CD14-positive monocyte (primary cell): Measurements from ENCODE around the gene NSF. TPM values are rescaled to one million over a fixed set of nuclear protein-coding genes. Genes with fewer than 3 reads are reported as not detected.
"Not testable (repeated sequence)": the region's sequence is repeated elsewhere in the genome, so short reads cannot be mapped to it uniquely, and the experiment has no call there.

Experiments used
- DNase-seq, 3 donors: peaks; one replicate each; pipeline ENCODE4 v3.0.0-alpha.2; 2011 to 2022
- H2AFZ ChIP-seq: 2 replicates; pipeline ENCODE4 v1.6.0; 2012; ENCODE audit warnings: mild to moderate bottlenecking, low read depth, low read length, inconsistent platforms; ENCODE audit not compliant: insufficient read depth, poor library complexity, severe bottlenecking
- H3K27ac ChIP-seq, 2 donors: 1 replicate in 1 of 2; 2 replicates in 1 of 2; pipeline ENCODE4 v1.5.1; 2012 to 2013; ENCODE audit warnings: low read length in 2 of 2, control low read depth in 1 of 2, inconsistent platforms in 1 of 2, low read depth in 1 of 2, mild to moderate bottlenecking in 1 of 2
- H3K27me3 ChIP-seq, 2 donors: one replicate each; pipeline versions ENCODE4 v1.6.0 to v1.6.1; 2011 to 2013; ENCODE audit warnings: low read length in 2 of 2; ENCODE audit not compliant: control insufficient read depth in 2 of 2, insufficient read depth in 2 of 2
- H3K36me3 ChIP-seq, 2 donors: replicated peaks in 1 of 2; 1 replicate in 1 of 2; 2 replicates in 1 of 2; pipeline versions ENCODE4 v1.5.1 to v1.6.1; 2012 to 2013; ENCODE audit warnings: low read length in 2 of 2, control low read depth in 1 of 2, inconsistent platforms in 1 of 2, mild to moderate bottlenecking in 1 of 2; ENCODE audit not compliant: insufficient read depth in 2 of 2, control insufficient read depth in 1 of 2
- H3K4me1 ChIP-seq, 2 donors: 1 replicate in 1 of 2; 2 replicates in 1 of 2; pipeline versions ENCODE4 v1.5.1 to v1.6.1; 2012 to 2013; ENCODE audit warnings: low read length in 2 of 2, control low read depth in 1 of 2, inconsistent platforms in 1 of 2, mild to moderate bottlenecking in 1 of 2, moderate library complexity in 1 of 2; ENCODE audit not compliant: insufficient read depth in 2 of 2, control insufficient read depth in 1 of 2
- H3K4me2 ChIP-seq: replicated peaks from 2 replicates; pipeline ENCODE3; 2012; ENCODE audit warnings: low read length, moderate library complexity, mild to moderate bottlenecking; ENCODE audit not compliant: poor library complexity, severe bottlenecking; ENCODE audit errors: extremely low read depth
- H3K4me3 ChIP-seq, 3 experiments: fragments of 200-600 bp in 1 of 3; sonication (generic) in 1 of 3; replicated peaks in 1 of 3; 1 replicate in 2 of 3; 2 replicates in 1 of 3; pipeline ENCODE4 v1.5.1; 2011 to 2013; ENCODE audit warnings: low read length in 3 of 3, mild to moderate bottlenecking in 3 of 3, control low read depth in 2 of 3, low read depth in 2 of 3, inconsistent platforms in 1 of 3, moderate library complexity in 1 of 3
- H3K79me2 ChIP-seq: 2 replicates; pipeline ENCODE4 v1.6.0; 2012; ENCODE audit warnings: mild to moderate bottlenecking, control low read depth, inconsistent platforms, low read length, moderate library complexity; ENCODE audit not compliant: insufficient read depth
- H3K9ac ChIP-seq: 2 replicates; pipeline ENCODE4 v1.6.0; 2017; ENCODE audit warnings: low read length, mild to moderate bottlenecking; ENCODE audit not compliant: insufficient read depth, poor library complexity, severe bottlenecking
- H3K9me3 ChIP-seq, 2 donors: replicated peaks in 1 of 2; 1 replicate in 1 of 2; 2 replicates in 1 of 2; pipeline versions ENCODE4 v1.5.1 to v1.6.1; 2012 to 2013; ENCODE audit warnings: low read length in 2 of 2, control low read depth in 1 of 2; ENCODE audit not compliant: control insufficient read depth in 1 of 2, insufficient read depth in 1 of 2
- H4K20me1 ChIP-seq: 2 replicates; pipeline ENCODE4 v1.6.0; 2012; ENCODE audit warnings: mild to moderate bottlenecking, low read length, control low read depth, moderate library complexity; ENCODE audit not compliant: insufficient read depth
- H3K27ac Mint-ChIP-seq, 7 donors: one replicate each; pipeline ENCODE4 v1.8.0; 2020; ENCODE audit warnings: mild to moderate bottlenecking in 7 of 7, mixed read lengths in 7 of 7, moderate library complexity in 6 of 7, inconsistent platforms in 2 of 7
- H3K27me3 Mint-ChIP-seq, 3 donors: one replicate each; pipeline ENCODE4 v1.8.0; 2021 to 2022; ENCODE audit warnings: low read depth in 3 of 3, mild to moderate bottlenecking in 3 of 3, mixed read lengths in 3 of 3, moderate library complexity in 3 of 3, inconsistent platforms in 1 of 3
- H3K36me3 Mint-ChIP-seq, 2 donors: one replicate each; pipeline ENCODE4 v1.8.0; 2020; ENCODE audit warnings: mixed read lengths in 2 of 2, inconsistent platforms in 1 of 2, mild to moderate bottlenecking in 1 of 2
- H3K4me1 Mint-ChIP-seq: one replicate; pipeline ENCODE4 v1.8.0; 2020; ENCODE audit warnings: mild to moderate bottlenecking, mixed read lengths
- H3K4me3 Mint-ChIP-seq, 2 donors: one replicate each; pipeline ENCODE4 v1.8.0; 2020; ENCODE audit warnings: mild to moderate bottlenecking in 2 of 2, mixed read lengths in 2 of 2, moderate library complexity in 1 of 2
- H3K9me3 Mint-ChIP-seq, 7 donors: one replicate each; pipeline ENCODE4 v1.8.0; 2020 to 2022; ENCODE audit warnings: mixed read lengths in 7 of 7, mild to moderate bottlenecking in 6 of 7, moderate library complexity in 6 of 7, inconsistent platforms in 2 of 7
- CTCF ChIP-seq: fragments of 200-600 bp; IDR thresholded peaks from one replicate; pipeline ENCODE4 v1.8.0; 2022; ENCODE audit warnings: antibody characterized with exemption, mild to moderate bottlenecking
- WGBS: methylation state at CpG from one replicate; pipeline ENCODE4 v1.1.5; 2013; ENCODE audit warnings: missing lambda C conversion rate; ENCODE audit not compliant: insufficient coverage; 5-methylcytosine and 5-hydroxymethylcytosine counted together
- intact Hi-C, 2 donors: fragments of 100-400 bp; cut with micrococcal nuclease; formaldehyde crosslinking; loops; one replicate each; pipeline versions ENCODE4 v1.15.0 to v1.15.1; 2023
- polyA plus RNA-seq, 3 donors: library from polyadenylated mRNA; depleted of rRNA in 1 of 3; unstranded in 2 of 3; stranded (reverse) in 1 of 3; fragments of 300-500 nt in 2 of 3; fragments of >200 nt in 1 of 3; fragmentation: Illumina TruSeq in 2 of 3; gene quantifications; 1 replicate in 2 of 3; 2 replicates in 1 of 3; pipeline ENCODE4 v1.2.3, GENCODE V29; 2012 to 2021

NSF gene
- polyA plus RNA-seq, 3 donors = 22.5 to 63.2 (median 58.0) TPM

GRCh38 chr17:46641861-46642656 is 51.6 kb downstream of the NSF start:
- H3K4me2 ChIP-seq, H3K9me3 ChIP-seq, H3K4me1 ChIP-seq, H3K27ac ChIP-seq, H3K4me1 Mint-ChIP-seq, H4K20me1 ChIP-seq, intact Hi-C loops, DNase-seq, H2AFZ ChIP-seq, H3K27ac Mint-ChIP-seq, H3K9me3 Mint-ChIP-seq, H3K27me3 Mint-ChIP-seq, H3K27me3 ChIP-seq, H3K79me2 ChIP-seq, H3K9ac ChIP-seq, H3K36me3 ChIP-seq, H3K36me3 Mint-ChIP-seq, H3K4me3 Mint-ChIP-seq, H3K4me3 ChIP-seq: not testable (repeated sequence)
- no CpG with 5 or more reads among the region's 2 CpGs for WGBS
- TF ChIP-seq CTCF = peak; percentile 32

DNA sequence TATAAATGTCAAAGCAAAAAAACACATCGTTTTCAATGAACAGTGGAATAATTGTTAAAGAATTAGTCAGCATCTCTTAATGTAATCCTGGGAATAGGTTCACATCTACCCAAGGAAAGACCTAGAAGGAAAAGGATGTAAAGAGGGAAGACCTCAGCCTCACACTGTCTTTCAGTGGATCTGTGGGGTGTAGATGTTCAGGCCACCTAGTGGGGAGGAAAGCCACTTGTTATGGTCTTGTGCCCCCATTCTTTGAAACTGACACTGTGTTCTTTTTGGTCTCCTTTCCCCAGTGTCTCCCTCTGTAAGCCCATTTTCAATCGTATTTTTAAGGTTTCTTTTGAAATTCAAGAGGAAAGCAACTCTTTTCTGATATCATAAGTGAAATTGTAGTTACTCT is 56.8 kb downstream of the NSF start:
- H4K20me1 ChIP-seq, H3K9me3 ChIP-seq, H3K27me3 Mint-ChIP-seq, H3K36me3 Mint-ChIP-seq, DNase-seq, H3K4me1 ChIP-seq, H3K36me3 ChIP-seq, H3K27ac Mint-ChIP-seq, H3K9me3 Mint-ChIP-seq, H3K4me3 ChIP-seq, H2AFZ ChIP-seq, H3K9ac ChIP-seq, intact Hi-C loops, H3K27ac ChIP-seq, H3K4me3 Mint-ChIP-seq, H3K4me2 ChIP-seq, H3K27me3 ChIP-seq, H3K4me1 Mint-ChIP-seq, H3K79me2 ChIP-seq: not testable (repeated sequence)
- no CpG with 5 or more reads among the region's 2 CpGs for WGBS

- not testable (repeated sequence) for H3K4me3 Mint-ChIP-seq
Measured at GRCh38 chr17:46647688-46648278, 57.3 kb downstream of the NSF start.

GRCh38 chr17:46649246-46649645 is 58.8 kb downstream of the NSF start:
- not testable (repeated sequence) for H3K9me3 ChIP-seq

More at GRCh38 chr17:46647688-46648278, 57.3 kb downstream of the NSF start:
- H3K4me1 Mint-ChIP-seq, H3K27ac ChIP-seq, H3K79me2 ChIP-seq, H3K27me3 ChIP-seq, DNase-seq, H3K27me3 Mint-ChIP-seq, H3K4me2 ChIP-seq, H3K4me1 ChIP-seq, H3K27ac Mint-ChIP-seq, H3K9me3 Mint-ChIP-seq, H2AFZ ChIP-seq, H3K9ac ChIP-seq, H3K4me3 ChIP-seq, intact Hi-C loops, H3K36me3 ChIP-seq, H4K20me1 ChIP-seq, H3K36me3 Mint-ChIP-seq, H3K9me3 ChIP-seq: not testable (repeated sequence)
- WGBS = no CpG with 5 or more reads among the region's 2 CpGs

More at GRCh38 chr17:46649246-46649645, 58.8 kb downstream of the NSF start:
- H2AFZ ChIP-seq, H4K20me1 ChIP-seq, H3K27ac ChIP-seq, H3K36me3 Mint-ChIP-seq, H3K27ac Mint-ChIP-seq, H3K27me3 Mint-ChIP-seq, H3K36me3 ChIP-seq, H3K9me3 Mint-ChIP-seq, H3K27me3 ChIP-seq, DNase-seq, H3K9ac ChIP-seq, H3K4me2 ChIP-seq, H3K4me3 ChIP-seq, H3K4me1 ChIP-seq, H3K4me3 Mint-ChIP-seq, H3K79me2 ChIP-seq, H3K4me1 Mint-ChIP-seq, intact Hi-C loops: not testable (repeated sequence)
- WGBS = no CpG with 5 or more reads among the region's 7 CpGs
